ENCODE measurements around the gene CEACAM19.

The CEACAM19 gene

GRCh38 chr19:44640518-44640917 is 30.8 kb upstream of the CEACAM19 start:
- TF ChIP-seq ZNF274 (IDR thresholded peaks at IDR 0.05; ENCODE audit: low read depth, low read length) = no peak
- H3K4me3 ChIP-seq (ENCODE audit: low read length) = no peak overlapping the region

- H3K4me3 ChIP-seq (ENCODE audit: low read length) = no peak overlapping the region
- no peak for TF ChIP-seq ZNF274 (IDR thresholded peaks at IDR 0.05; ENCODE audit: low read depth, low read length)
These were observed 29.6 kb upstream of the CEACAM19 start for GRCh38 chr19:44641501-44642265.

- TF ChIP-seq ZNF274 (IDR thresholded peaks at IDR 0.05; ENCODE audit: low read depth, low read length) = no peak
- H3K4me3 ChIP-seq (ENCODE audit: low read length) = no peak overlapping the region
These were observed 28.9 kb upstream of the CEACAM19 start for GRCh38 chr19:44642377-44642776.

GRCh38 chr19:44643605-44644401 is 27.5 kb upstream of the CEACAM19 start, which contains the start of gene PVR:
PVR (plus strand) TSS chr19:44643910; CDS start chr19:44644097, 187 bp downstream.
- peak within 1 kb of the TSS; percentile 54 for H3K4me3 ChIP-seq (ENCODE audit: low read length)
- no peak for TF ChIP-seq ZNF274 (IDR thresholded peaks at IDR 0.05; ENCODE audit: low read depth, low read length)

GRCh38 chr19:44644402-44645016 is 26.8 kb upstream of the CEACAM19 start:
- H3K4me3 ChIP-seq (ENCODE audit: low read length) = peak overlapping the region; percentile 54
- TF ChIP-seq ZNF274 (IDR thresholded peaks at IDR 0.05; ENCODE audit: low read depth, low read length) = no peak

- H3K4me3 ChIP-seq (ENCODE audit: low read length) = no peak overlapping the region
- TF ChIP-seq ZNF274 (IDR thresholded peaks at IDR 0.05; ENCODE audit: low read depth, low read length) = no peak
These were observed 25.8 kb upstream of the CEACAM19 start for GRCh38 chr19:44645407-44646048.

- H3K4me3 ChIP-seq (ENCODE audit: low read length) = no peak overlapping the region
- TF ChIP-seq ZNF274 (IDR thresholded peaks at IDR 0.05; ENCODE audit: low read depth, low read length) = no peak
These were observed 25.2 kb upstream of the CEACAM19 start for GRCh38 chr19:44646049-44646416.

GRCh38 chr19:44647144-44647543 is 24.1 kb upstream of the CEACAM19 start:
- TF ChIP-seq ZNF274 (IDR thresholded peaks at IDR 0.05; ENCODE audit: low read depth, low read length) = no peak
- H3K4me3 ChIP-seq (ENCODE audit: low read length) = no peak overlapping the region

- TF ChIP-seq ZNF274 (IDR thresholded peaks at IDR 0.05; ENCODE audit: low read depth, low read length) = no peak
- no peak overlapping the region for H3K4me3 ChIP-seq (ENCODE audit: low read length)
These were observed 22.5 kb upstream of the CEACAM19 start for GRCh38 chr19:44648631-44649251.

- TF ChIP-seq ZNF274 (IDR thresholded peaks at IDR 0.05; ENCODE audit: low read depth, low read length) = no peak
- H3K4me3 ChIP-seq (ENCODE audit: low read length) = no peak overlapping the region
These were observed 21.6 kb upstream of the CEACAM19 start for GRCh38 chr19:44649578-44650145.

- TF ChIP-seq ZNF274 (IDR thresholded peaks at IDR 0.05; ENCODE audit: low read depth, low read length) = no peak
- no peak overlapping the region for H3K4me3 ChIP-seq (ENCODE audit: low read length)
These were observed 17.9 kb upstream of the CEACAM19 start for GRCh38 chr19:44653343-44653742.

- no peak overlapping the region for H3K4me3 ChIP-seq (ENCODE audit: low read length)
These were observed 17.1 kb upstream of the CEACAM19 start for GRCh38 chr19:44653977-44654774.

More at GRCh38 chr19:44653977-44654774, 17.1 kb upstream of the CEACAM19 start:
- no peak for TF ChIP-seq ZNF274 (IDR thresholded peaks at IDR 0.05; ENCODE audit: low read depth, low read length)
